Activated T-cell treated with anti-CD3 and anti-CD28 coated beads for 4 hours (primary cell): Measurements from ENCODE around the gene TMEM220.
A peak's percentile ranks its signal among the peaks of the same experiment; 100 is the strongest.

ENCODE experiments used
- DNase-seq: peaks from one replicate; pipeline ENCODE4 v3.0.0-alpha.2; 2020

The TMEM220 gene

DNA sequence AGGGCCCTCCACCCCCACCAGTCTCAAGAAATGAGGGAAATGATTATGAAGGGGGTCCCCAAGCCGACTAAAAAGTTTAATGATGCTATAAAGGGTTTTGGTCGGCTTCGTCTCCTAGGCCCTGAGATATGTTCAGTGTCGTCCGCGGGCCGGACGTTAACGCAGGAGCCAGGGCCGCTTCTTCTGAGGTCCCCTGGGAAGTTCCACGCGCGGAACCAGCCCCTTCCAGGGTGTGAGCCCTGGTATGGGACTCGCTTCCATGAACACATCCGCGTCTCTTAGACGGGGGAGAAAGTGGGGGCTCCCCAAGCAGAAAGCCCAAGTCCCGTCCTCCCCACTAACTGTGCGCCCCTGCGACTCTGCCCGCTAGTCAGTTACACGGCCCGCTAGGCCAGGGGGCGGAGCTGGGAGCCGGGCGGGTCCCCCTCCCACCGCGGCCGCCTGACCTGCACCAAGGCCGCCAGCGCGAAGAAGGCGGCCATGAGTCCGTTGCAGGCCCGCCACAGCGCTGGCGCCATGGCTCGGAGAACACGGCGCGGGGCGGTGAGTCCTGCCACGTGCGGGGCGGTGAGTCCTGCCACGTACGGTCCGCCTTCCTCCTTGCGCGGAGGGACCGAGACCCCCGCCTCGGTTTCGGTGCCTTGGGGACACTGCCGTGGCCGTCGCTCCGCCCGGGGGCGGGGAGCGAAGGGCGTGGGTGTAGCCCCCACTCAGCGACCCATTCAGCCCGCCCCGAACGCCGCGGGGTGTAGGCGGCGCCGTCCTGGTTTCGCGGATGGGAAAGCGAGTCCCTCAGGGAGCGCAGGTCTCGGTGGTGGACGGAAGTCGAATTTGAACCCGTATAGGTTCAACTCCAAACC lies at the start of gene TMEM220:
Gene TMEM220 (minus strand): TSS at position 690 of the 860 bp plus-strand sequence. CDS start 172 bp downstream, at position 518.
- peak; percentile 39 for DNase-seq

DNA sequence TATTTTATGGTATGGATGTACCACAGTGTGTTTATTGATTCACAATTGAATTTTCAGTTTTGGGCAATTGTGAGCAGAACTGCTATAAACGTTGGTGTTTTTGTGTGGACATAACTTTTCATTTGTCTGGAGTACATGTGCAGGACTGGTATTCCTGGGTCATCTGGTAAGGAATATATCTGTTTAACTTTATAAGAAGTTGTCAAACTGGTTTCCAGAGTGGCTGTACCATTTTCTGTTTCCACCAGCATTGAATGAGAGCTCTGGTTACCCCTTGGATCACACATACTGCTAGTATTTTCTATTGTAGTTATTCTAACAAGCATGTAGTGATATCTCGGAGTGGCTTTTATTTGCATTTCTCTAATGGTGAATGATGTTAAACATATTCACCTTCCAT lies 49.8 kb upstream of the TMEM220 start:
- DNase-seq: no peak

DNA sequence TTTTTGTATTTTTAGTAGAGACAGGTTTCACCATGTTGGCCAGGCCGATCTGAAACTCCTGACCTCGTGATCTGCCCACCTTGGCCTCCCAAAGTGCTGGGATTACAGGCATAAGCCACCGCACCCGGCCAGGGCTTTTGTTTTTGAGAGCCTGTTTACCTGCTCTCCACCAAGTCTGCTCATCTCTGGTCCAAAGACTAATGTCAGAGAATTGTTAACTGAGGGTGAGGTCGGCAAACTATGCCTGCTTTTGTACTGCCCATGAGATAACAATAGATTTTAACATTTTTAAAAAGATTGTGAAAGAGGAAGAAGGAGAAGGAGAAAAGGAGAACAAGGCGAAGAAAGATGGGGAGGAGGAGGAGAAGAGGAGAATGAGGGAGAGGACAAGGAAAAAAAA lies 48.1 kb upstream of the TMEM220 start:
- no peak for DNase-seq

DNA sequence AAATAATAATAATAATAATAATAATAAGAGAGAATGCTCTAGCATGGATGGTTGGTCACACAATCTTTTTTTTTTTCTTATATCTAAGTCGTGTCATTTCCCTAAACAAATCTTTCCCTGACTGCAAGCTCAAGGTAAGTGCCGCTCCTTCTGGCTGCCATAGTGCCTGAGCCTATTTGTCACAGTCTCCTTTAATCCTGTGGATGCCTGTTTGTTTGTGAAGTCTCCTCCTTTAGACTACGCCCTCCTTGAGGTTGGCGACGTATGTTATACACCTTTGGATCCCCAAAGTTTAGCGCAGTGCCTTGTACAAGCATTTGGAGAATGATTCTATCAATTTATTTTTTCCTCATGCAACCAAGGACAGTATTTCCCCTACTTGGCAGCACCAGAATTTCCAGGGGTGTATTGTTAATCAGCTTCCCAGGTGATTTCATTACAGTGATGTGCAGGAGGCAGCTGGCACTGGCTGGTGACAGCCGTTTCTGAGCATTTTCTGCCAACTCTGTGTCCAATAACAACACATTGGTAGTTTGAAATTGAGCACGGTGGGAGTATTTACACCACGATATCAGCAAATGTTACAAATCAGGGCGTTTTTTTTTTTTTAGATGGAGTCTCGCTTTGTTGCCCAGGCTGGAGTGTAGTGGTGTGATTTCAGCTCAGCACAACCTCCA lies 47.4 kb upstream of the TMEM220 start:
- no peak for DNase-seq

DNA sequence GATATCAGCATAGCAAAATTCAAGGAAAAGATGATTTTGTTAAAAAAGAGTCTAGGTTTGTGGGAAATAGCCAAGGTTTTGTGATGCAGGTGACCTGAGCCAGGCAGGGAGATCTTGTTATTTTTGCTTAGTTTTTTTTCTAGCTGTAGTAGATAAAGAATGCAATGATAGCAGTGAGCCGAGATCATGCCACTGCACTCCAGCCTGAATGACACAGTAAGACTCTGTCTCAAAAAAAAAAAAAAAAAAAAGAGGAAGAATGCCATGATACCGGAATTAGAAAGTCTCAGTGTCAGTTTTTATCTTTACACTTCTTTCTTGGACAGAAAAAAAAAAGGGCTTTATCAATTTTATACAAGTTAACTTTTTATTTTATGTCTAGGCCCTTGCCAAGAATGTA lies 46.6 kb upstream of the TMEM220 start:
- no peak for DNase-seq

GRCh38 chr17:10775740-10776356 lies 46.0 kb upstream of the TMEM220 start:
- no peak for DNase-seq

DNA sequence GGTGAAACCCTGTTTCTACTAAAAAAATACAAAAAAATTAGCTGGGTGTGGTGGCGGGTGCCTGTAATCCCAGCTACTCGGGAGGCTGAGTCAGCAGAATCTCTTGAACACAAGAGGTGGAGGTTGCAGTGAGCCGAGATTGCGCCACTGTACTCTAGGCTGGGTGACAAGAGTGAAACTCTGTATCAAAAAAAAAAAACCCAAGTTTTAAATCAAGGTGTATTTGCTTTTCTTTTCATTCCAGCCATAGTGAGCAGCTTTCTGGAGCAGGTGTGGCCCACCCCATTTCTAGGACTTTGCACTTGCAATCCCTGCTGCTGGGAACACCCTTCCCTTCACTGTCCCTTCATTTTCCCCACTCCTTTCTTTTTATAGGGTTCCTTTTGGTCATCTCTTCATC lies 45.2 kb upstream of the TMEM220 start:
- DNase-seq: no peak

DNA sequence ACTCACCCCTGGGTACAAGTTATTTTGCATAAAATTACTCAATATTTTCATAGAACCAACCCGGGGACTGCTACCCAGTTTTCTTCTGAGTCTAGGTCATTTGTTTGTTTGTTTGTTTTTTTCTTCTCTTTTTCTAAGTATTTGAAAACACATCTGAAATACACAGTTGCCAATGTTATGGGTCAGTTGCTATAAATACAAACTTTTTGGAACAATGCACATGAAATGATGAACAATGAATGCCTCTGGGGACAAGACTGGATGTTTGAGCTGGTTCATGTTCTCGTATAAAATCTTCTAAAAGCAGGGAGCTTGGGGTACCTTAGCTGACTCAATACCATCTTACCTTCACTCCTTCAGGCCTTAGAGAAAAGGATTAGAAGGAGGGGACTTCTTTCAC lies 43.6 kb upstream of the TMEM220 start:
- DNase-seq: no peak

DNA sequence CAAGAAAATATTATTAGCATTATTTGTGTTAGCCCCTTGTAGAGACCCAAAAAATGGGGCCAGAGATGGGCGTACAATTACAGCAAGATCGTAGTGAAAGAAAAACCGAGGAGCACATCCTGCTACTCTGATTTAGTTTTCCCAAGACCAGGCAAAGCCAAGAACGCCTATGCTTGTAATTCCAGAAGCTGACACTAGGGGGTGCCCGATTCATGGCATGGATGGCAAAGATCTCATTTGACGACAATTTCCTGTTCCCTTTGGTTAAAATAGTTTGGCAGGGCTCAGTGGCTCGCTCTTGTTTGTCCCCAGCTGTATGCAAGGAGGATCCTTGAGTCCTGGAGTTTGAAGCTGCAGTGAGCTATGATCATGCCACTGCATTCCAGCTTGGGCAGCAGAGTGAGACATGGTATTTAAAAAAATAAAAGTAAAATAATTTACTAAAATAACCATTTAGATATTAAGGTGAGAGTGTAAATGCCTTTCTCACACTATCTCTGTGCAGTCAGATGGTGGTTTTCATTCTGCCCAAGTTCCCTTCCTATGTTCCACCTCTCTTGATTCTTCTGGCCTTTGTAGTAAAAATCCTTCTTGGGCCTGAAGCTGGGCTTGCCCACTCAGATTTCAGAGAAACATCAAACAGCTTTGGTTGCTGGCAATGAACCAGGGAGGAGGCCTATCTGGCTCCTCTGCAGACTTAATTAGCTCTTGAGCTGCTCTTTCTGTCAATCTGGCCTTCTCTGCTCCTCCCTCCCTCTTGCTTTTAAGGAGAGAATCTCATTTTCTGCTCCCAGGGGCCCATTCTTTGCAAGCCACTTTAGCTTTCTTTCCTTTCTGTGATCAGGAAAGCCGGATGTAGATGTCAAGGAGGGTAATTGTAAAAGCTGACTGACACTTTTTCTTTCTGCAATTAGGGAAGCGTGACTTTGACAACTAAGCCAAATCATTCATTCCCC lies 42.9 kb upstream of the TMEM220 start:
- peak; percentile 15 for DNase-seq

DNA sequence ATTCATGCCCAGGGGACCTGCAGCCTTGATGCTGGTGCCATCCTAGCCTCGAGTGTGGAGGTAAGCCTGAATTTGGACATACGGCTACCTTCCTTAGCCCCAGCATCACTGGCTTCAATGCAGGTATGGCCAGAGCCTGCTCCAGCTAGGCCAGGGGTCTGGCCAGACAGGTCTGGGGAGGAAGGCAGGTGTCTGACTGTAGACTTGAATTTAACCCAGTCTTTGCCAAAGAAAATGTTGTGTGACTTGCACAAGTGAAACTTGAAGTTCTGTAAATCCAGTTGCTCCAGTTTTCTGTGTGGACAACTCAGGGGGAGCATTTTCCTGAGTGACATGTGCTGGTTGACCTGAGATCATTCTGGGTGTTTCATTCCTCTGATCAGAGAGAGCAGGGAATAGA lies 41.3 kb upstream of the TMEM220 start:
- DNase-seq: no peak

- no peak for DNase-seq
Measured at GRCh38 chr17:10769840-10770239, 40.0 kb upstream of the TMEM220 start.

- DNase-seq: no peak
Measured at GRCh38 chr17:10768750-10769251, 39.0 kb upstream of the TMEM220 start.

- DNase-seq: no peak
Measured at GRCh38 chr17:10767232-10767631, 37.4 kb upstream of the TMEM220 start.

GRCh38 chr17:10762037-10762436 lies 32.2 kb upstream of the TMEM220 start:
- no peak for DNase-seq

DNA sequence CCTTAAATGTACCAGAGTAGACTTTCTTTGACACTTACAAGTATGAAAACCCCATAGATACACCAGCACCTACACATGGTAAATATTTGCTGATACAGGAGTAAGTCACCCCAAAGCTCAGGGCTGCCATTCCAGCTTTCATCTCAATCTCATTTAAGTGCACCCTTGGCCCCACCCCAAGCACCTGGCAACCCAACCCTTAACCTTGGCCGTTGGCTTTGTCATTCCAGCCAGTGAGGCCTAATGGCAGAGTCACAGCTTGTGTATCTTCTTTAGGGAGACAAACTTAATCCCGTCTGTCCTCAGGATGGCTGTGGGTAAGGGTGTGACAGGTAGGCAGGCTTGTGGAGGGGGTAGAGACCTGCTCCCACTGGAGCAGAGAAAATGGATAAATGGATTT lies 31.5 kb upstream of the TMEM220 start:
- DNase-seq: no peak

GRCh38 chr17:10758062-10758461 lies 28.2 kb upstream of the TMEM220 start:
- no peak for DNase-seq

DNA sequence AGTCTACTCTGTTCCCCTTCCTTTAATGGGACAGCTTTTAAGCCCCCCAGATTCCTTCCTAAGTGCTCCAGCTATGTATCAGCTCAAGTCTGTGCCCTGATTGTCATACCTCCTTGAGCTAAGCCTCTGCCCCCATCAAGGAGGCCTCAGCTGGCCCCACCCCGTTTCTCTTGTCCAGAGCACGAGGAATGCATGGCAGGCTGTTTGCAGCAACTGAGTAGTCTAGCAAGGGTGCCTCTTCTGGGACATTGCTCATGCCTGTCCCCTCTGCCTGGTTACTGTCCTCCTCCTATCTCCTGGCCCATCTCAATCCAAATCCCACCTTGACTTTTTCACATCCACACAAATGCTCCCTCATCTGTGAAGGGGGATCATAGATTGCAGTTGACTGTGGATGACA lies 27.8 kb upstream of the TMEM220 start:
- DNase-seq: no peak

- DNase-seq: no peak
Measured at GRCh38 chr17:10757067-10757466, 27.2 kb upstream of the TMEM220 start.

DNA sequence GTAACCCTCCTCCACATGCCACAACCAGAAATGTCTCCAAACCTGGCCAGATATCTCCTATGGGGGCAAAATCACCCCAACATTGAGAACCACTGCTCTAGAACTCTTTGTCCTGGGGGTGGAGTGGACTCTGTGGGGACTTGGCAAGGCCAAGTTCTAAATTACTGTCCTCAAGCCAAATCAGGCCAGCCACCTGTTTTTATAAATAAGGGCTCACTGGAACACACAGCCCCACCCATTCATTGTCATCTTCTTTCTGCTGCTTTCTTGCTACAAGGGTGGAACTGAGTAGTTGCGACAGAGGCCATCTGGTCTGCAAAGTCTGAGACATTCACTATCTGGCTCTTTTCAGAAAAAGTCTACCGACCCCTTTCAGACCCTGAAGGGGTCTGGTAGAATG lies 26.8 kb upstream of the TMEM220 start:
- DNase-seq: no peak

DNA sequence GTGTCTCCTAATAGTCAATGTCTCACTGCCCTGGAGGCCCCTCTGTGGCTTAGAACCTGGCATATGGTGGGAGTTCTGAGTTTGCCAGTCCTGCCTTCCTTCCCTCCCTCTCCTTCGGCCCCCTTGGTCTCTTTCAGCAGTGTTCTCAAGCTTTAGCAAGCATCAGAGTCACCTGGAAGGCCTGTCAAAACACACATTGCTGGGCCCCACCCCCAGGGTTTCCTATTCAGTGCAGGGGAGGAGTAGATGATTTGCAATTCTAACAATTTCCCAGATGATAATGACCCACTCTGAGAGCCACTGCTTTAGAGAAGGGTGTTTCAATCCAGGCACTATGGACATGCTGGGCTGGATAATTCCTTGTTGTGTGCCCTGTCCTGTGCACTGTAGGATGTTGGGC lies 26.4 kb upstream of the TMEM220 start:
- DNase-seq: no peak

- no peak for DNase-seq
Measured at GRCh38 chr17:10755592-10756127, 25.8 kb upstream of the TMEM220 start.

GRCh38 chr17:10754861-10755591 lies 25.2 kb upstream of the TMEM220 start:
- DNase-seq: no peak
